ENCODE measurements around the gene GAB2. TPM values are rescaled to one million over a fixed set of nuclear protein-coding genes. Genes with fewer than 3 reads are reported as not detected.

GAB2 gene
- total RNA-seq, 4 donors from 2014 or later = 39.6 to 57.3 (median 46.6) TPM

GRCh38 chr11:78217650-78218541, 199.7 kb downstream of the GAB2 start:
- H3K27ac ChIP-seq = no peak overlapping the region
- WGBS, 2 donors = 93 to 95% methylated on average over 14 of the region's 14 CpGs

GRCh38 chr11:78216571-78217287, 200.9 kb downstream of the GAB2 start:
- peak overlapping the region in 1 of 4 donors; percentile 15 for H3K27ac ChIP-seq
- WGBS, 2 donors = 84 to 87% methylated on average over 5 of the region's 5 CpGs
- peaks cover 0 to 83% (median 6%) of the 10 kb centered on the region in 3 donors for H3K36me3 ChIP-seq
- H3K9me3 ChIP-seq = no peaks in the 10 kb centered on the region
- no peak for DNase-seq (ENCODE audit: low spot score in 2 of 2)
- TF ChIP-seq CTCF (IDR thresholded peaks at IDR 0.05) (no peak), EP300 (IDR thresholded peaks at IDR 0.05) (no peak), POLR2A (IDR thresholded peaks at IDR 0.05) (no peak)
- peaks cover 0 to 7% (median 0%) of the 10 kb centered on the region in 4 donors for H3K4me1 ChIP-seq
- H3K27me3 ChIP-seq = no peaks in the 10 kb centered on the region
- no peak overlapping the region for H3K4me3 ChIP-seq

More at GRCh38 chr11:78217650-78218541, 199.7 kb downstream of the GAB2 start:
- DNase-seq (ENCODE audit: low spot score in 2 of 2) = no peak
- no peak overlapping the region for H3K4me3 ChIP-seq
- no peaks in the 10 kb centered on the region for H3K9me3 ChIP-seq
- no peaks in the 10 kb centered on the region for H3K27me3 ChIP-seq
- H3K36me3 ChIP-seq = peaks cover 0 to 93% (median 11%) of the 10 kb centered on the region in 3 donors
- no peak for TF ChIP-seq CTCF (IDR thresholded peaks at IDR 0.05)
- no peak for TF ChIP-seq EP300 (IDR thresholded peaks at IDR 0.05)
- no peak for TF ChIP-seq POLR2A (IDR thresholded peaks at IDR 0.05)
- peaks cover 0 to 2% (median 0%) of the 10 kb centered on the region in 4 donors for H3K4me1 ChIP-seq

- Histone ChIP-seq H3K27ac (no peak overlapping the region), H3K4me1 (peaks cover 0 to 7% (median 0%) of the 10 kb centered on the region in 4 donors), H3K9me3 (no peaks in the 10 kb centered on the region), H3K27me3 (no peaks in the 10 kb centered on the region), H3K36me3 (peaks cover 0 to 83% (median 6%) of the 10 kb centered on the region in 3 donors), H3K4me3 (no peak overlapping the region)
- no peak for TF ChIP-seq CTCF (IDR thresholded peaks at IDR 0.05)
- TF ChIP-seq EP300 (IDR thresholded peaks at IDR 0.05) = no peak
- no peak for TF ChIP-seq POLR2A (IDR thresholded peaks at IDR 0.05)
- no peak for DNase-seq (ENCODE audit: low spot score in 2 of 2)
- WGBS, 2 donors = 85 to 86% methylated on average over 3 of the region's 3 CpGs
These were observed 201.6 kb downstream of the GAB2 start for GRCh38 chr11:78216021-78216420.

GRCh38 chr11:78214331-78215194, 203.1 kb downstream of the GAB2 start:
- WGBS, 2 donors = 72 to 80% methylated on average over 12 of the region's 12 CpGs
- Histone ChIP-seq H3K36me3 (peaks cover 3 to 83% (median 13%) of the 10 kb centered on the region in 3 donors), H3K4me1 (peaks cover 0 to 7% (median 0%) of the 10 kb centered on the region in 4 donors), H3K27ac (peak overlapping the region in 2 of 4 donors; percentile 10 to 44), H3K9me3 (no peaks in the 10 kb centered on the region), H3K4me3 (no peak overlapping the region), H3K27me3 (no peaks in the 10 kb centered on the region)
- TF ChIP-seq POLR2A (IDR thresholded peaks at IDR 0.05) (no peak), EP300 (IDR thresholded peaks at IDR 0.05) (no peak), CTCF (IDR thresholded peaks at IDR 0.05) (no peak)
- DNase-seq (ENCODE audit: low spot score in 2 of 2) = no peak

Measured in tibial nerve (tissue), 4 donors.